Endothelial cell of umbilical vein (primary cell): Measurements from ENCODE around the gene HIP1R.

Experiments
- CTCF ChIP-seq, 2 donors: IDR thresholded peaks; 1 replicate in 1 of 2; 2 replicates in 1 of 2; pipeline ENCODE4 v1.5.1; 2011; ENCODE audit warnings: low read length in 2 of 2, mild to moderate bottlenecking in 2 of 2, moderate library complexity in 2 of 2, control low read depth in 1 of 2, inconsistent platforms in 1 of 2, low read depth in 1 of 2; ENCODE audit not compliant: insufficient read depth in 1 of 2; ENCODE audit errors: extremely low read depth in 1 of 2
- EZH2 ChIP-seq: IDR thresholded peaks from 2 replicates; pipeline ENCODE4 v1.6.1; 2012; ENCODE audit warnings: borderline replicate concordance, low read depth, mild to moderate bottlenecking, moderate library complexity, low read length, inconsistent platforms; ENCODE audit not compliant: severe bottlenecking
- FOS ChIP-seq: IDR thresholded peaks from 2 replicates; pipeline ENCODE4 v1.6.1; 2011; ENCODE audit warnings: mild to moderate bottlenecking, low read length, moderate library complexity, borderline replicate concordance; ENCODE audit not compliant: insufficient read depth
- GATA2 ChIP-seq: IDR thresholded peaks from 2 replicates; pipeline ENCODE4 v1.7.0; 2011; ENCODE audit warnings: low read depth, mild to moderate bottlenecking, moderate library complexity, mixed read lengths, low read length; ENCODE audit not compliant: insufficient read length, insufficient read depth
- MYC ChIP-seq: IDR thresholded peaks from one replicate; pipeline ENCODE4 v1.6.1; 2011; ENCODE audit warnings: mild to moderate bottlenecking, low read depth, low read length
- POLR2A ChIP-seq: IDR thresholded peaks from 2 replicates; pipeline ENCODE4 v1.6.1; 2012; ENCODE audit warnings: low read depth, mild to moderate bottlenecking, control low read depth, low read length
- POLR2AphosphoS5 ChIP-seq: IDR thresholded peaks from 2 replicates; pipeline ENCODE4 v1.6.1; 2012; ENCODE audit warnings: low read depth, mild to moderate bottlenecking, control low read depth, low read length, moderate library complexity; ENCODE audit not compliant: insufficient read depth
- TF ChIP-seq, protein P1 (sequence below): IDR thresholded peaks from 2 replicates; pipeline ENCODE4 v1.6.1; 2011; ENCODE audit not compliant: insufficient read depth, insufficient read length

DNA sequence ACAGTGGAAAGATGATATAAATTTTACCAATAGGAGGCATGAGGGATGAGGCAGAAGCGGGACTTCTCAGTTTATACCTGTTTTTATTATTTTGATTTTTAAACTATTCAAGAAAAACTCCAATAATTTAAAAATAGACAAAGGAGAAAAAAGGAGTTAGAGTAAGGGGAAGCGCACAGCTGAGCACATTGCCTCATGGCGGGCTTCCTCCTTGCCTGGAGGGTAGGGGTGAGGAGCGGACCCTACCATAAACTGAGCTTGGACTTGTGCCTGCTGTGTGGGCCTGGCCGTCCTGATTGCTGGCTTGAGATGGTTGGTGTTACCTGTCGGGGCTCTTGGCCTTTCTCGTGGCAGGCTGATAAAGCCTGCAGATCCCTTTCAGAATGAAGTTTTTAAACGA lies 15.1 kb upstream of the HIP1R start:
- TF ChIP-seq CTCF (IDR thresholded peaks at IDR 0.05; ENCODE audit: extremely low read depth in 1 of 2, insufficient read depth in 1 of 2, low read depth in 1 of 2, low read length in 2 of 2) (no peak), POLR2A (no peak), EZH2 (no peak), POLR2AphosphoS5 (no peak), GATA2 (no peak), FOS (no peak), MYC (no peak)
- TF ChIP-seq, protein P1, sequence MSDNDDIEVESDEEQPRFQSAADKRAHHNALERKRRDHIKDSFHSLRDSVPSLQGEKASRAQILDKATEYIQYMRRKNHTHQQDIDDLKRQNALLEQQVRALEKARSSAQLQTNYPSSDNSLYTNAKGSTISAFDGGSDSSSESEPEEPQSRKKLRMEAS = no peak
